Ishikawa (cell line): ENCODE measurements around the gene UBE3A.

Experiments
- CEBPB ChIP-seq: IDR thresholded peaks from 2 replicates; pipeline ENCODE4 v1.6.1; 2012
- CREB1 ChIP-seq: IDR thresholded peaks from 2 replicates; pipeline ENCODE4 v1.6.1; 2012; ENCODE audit warnings: low read depth
- EGR1 ChIP-seq: IDR thresholded peaks from 2 replicates; pipeline ENCODE4 v1.6.1; 2012
- EP300 ChIP-seq: IDR thresholded peaks from 2 replicates; pipeline ENCODE4 v1.6.1; 2012; ENCODE audit warnings: borderline replicate concordance
- FOXM1 ChIP-seq: IDR thresholded peaks from 2 replicates; pipeline ENCODE4 v1.6.1; 2012; ENCODE audit warnings: low read depth, borderline replicate concordance
- MAX ChIP-seq: IDR thresholded peaks from 2 replicates; pipeline ENCODE4 v1.6.1; 2012
- NFIC ChIP-seq: IDR thresholded peaks from 2 replicates; pipeline ENCODE4 v1.6.1; 2012
- RAD21 ChIP-seq: IDR thresholded peaks from 2 replicates; pipeline ENCODE4 v1.6.1; 2012; ENCODE audit warnings: low read depth
- TAF1 ChIP-seq: IDR thresholded peaks from 2 replicates; pipeline ENCODE4 v1.6.1; 2012; ENCODE audit warnings: low read depth, mild to moderate bottlenecking
- TCF12 ChIP-seq: IDR thresholded peaks from 2 replicates; pipeline ENCODE4 v1.6.1; 2012; ENCODE audit warnings: low read depth
- TEAD4 ChIP-seq: IDR thresholded peaks from 2 replicates; pipeline ENCODE4 v1.6.1; 2012
- YY1 ChIP-seq: IDR thresholded peaks from 2 replicates; pipeline ENCODE4 v1.6.1; 2012; ENCODE audit warnings: low read depth
- ZBTB7A ChIP-seq: IDR thresholded peaks from 2 replicates; pipeline ENCODE4 v1.6.1; 2012; ENCODE audit warnings: low read depth
- TF ChIP-seq, protein P1 (sequence below): IDR thresholded peaks from 2 replicates; pipeline ENCODE4 v1.6.1; 2012
- TF ChIP-seq, protein P2 (sequence below): IDR thresholded peaks from 2 replicates; pipeline ENCODE4 v1.6.1; 2012; ENCODE audit warnings: low read depth, mild to moderate bottlenecking

Gene UBE3A

DNA sequence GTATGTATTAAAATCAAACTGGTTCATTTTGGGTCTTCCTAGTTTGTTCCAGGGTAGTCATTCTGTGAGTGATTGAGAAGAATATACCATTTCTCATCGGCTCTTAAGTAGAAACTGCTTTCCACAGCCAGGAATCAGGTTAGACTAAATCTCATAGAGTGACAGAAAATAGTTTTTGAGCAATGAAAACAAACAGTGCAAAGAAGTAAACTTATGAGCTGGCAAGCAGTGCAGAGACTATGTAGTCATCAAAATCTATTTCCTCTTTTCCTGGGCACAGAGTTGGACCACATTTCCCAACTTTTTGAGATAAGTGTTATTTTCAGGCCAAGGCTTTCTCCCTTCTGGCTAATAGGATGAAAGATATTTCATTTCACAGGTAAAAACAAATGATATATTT lies 66.5 kb downstream of the UBE3A start:
- TF ChIP-seq RAD21 (no peak), ZBTB7A (no peak), TAF1 (no peak), EP300 (no peak), CEBPB (no peak), MAX (no peak), CREB1 (no peak), TCF12 (no peak)
- TF ChIP-seq, protein P1, sequence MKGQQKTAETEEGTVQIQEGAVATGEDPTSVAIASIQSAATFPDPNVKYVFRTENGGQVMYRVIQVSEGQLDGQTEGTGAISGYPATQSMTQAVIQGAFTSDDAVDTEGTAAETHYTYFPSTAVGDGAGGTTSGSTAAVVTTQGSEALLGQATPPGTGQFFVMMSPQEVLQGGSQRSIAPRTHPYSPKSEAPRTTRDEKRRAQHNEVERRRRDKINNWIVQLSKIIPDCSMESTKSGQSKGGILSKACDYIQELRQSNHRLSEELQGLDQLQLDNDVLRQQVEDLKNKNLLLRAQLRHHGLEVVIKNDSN: no peak

- TF ChIP-seq MAX (no peak), NFIC (no peak), EP300 (no peak), TEAD4 (no peak)
Measured at GRCh38 chr15:25368850-25369249, 70.0 kb downstream of the UBE3A start.

- TF ChIP-seq MAX (no peak), TCF12 (no peak), TEAD4 (no peak), CREB1 (no peak), NFIC (no peak), YY1 (no peak), FOXM1 (no peak), EGR1 (no peak), CEBPB (no peak), ZBTB7A (no peak), RAD21 (no peak), TAF1 (no peak), EP300 (no peak)
- TF ChIP-seq, protein P1: no peak
- TF ChIP-seq, protein P2, sequence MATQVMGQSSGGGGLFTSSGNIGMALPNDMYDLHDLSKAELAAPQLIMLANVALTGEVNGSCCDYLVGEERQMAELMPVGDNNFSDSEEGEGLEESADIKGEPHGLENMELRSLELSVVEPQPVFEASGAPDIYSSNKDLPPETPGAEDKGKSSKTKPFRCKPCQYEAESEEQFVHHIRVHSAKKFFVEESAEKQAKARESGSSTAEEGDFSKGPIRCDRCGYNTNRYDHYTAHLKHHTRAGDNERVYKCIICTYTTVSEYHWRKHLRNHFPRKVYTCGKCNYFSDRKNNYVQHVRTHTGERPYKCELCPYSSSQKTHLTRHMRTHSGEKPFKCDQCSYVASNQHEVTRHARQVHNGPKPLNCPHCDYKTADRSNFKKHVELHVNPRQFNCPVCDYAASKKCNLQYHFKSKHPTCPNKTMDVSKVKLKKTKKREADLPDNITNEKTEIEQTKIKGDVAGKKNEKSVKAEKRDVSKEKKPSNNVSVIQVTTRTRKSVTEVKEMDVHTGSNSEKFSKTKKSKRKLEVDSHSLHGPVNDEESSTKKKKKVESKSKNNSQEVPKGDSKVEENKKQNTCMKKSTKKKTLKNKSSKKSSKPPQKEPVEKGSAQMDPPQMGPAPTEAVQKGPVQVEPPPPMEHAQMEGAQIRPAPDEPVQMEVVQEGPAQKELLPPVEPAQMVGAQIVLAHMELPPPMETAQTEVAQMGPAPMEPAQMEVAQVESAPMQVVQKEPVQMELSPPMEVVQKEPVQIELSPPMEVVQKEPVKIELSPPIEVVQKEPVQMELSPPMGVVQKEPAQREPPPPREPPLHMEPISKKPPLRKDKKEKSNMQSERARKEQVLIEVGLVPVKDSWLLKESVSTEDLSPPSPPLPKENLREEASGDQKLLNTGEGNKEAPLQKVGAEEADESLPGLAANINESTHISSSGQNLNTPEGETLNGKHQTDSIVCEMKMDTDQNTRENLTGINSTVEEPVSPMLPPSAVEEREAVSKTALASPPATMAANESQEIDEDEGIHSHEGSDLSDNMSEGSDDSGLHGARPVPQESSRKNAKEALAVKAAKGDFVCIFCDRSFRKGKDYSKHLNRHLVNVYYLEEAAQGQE: no peak
Measured at GRCh38 chr15:25366058-25366457, 72.8 kb downstream of the UBE3A start.

GRCh38 chr15:25362545-25362944 lies 76.3 kb downstream of the UBE3A start:
- TF ChIP-seq CREB1 (no peak), NFIC (no peak), ZBTB7A (no peak), MAX (no peak), RAD21 (no peak), YY1 (no peak), TAF1 (no peak), CEBPB (no peak)
- TF ChIP-seq, protein P1: no peak
- TF ChIP-seq, protein P2: no peak

DNA sequence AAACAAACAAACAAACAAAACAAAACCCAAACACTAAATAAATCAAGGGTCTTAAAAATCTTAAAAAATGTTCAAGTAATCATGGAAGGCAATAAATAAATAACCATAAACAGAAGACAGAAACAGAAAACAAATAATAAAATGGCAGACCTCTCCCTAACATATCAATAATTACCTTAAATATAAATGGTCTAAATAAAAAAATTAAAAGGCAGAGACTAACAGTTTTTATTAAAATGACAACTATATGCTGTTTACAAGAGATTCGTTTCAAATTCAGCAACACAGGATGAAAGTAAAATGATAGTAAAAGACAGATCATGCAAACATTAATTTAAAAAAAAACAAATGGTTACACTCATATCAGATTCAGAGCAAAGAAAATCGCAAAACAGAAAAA lies 91.1 kb downstream of the UBE3A start:
- TF ChIP-seq NFIC (no peak), YY1 (no peak), CEBPB (no peak), EP300 (no peak), TEAD4 (no peak), TAF1 (no peak), ZBTB7A (no peak), TCF12 (no peak), EGR1 (no peak), RAD21 (no peak), CREB1 (no peak), MAX (no peak), FOXM1 (no peak)
- TF ChIP-seq, protein P2: no peak
- TF ChIP-seq, protein P1: no peak
